Measurements from ENCODE around the gene AIDA.

- TF ChIP-seq CTCF (conservative IDR thresholded peaks at IDR 0.05): no peak
- no peak for TF ChIP-seq ZFX (IDR thresholded peaks at IDR 0.05)
Observed at GRCh38 chr1:222696741-222697140, 15.6 kb downstream of the AIDA start.
